ENCODE results near the gene MPP2.

The MPP2 gene

DNA sequence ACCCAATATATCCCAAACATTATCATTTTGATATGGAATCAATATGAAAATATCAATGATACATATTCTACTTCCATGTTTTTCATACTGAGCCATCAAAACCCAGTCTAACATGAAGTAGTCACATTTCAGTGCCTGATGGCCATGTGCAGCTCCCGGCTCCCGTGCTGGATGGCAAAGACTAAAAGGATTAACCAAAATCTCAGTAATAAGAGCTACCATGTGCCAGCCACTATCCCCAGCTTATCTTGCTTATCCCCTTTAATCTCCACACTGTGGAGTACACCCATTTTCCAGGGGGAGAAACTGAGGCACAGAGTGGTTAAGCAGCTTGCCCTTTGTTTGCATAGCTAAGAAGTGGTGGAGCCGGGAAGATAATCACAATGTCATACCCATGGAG, 51.2 kb downstream of the MPP2 start:
- H3K79me2 ChIP-seq (ENCODE audit: control insufficient read depth, low read length): no peaks in the 10 kb centered on the region
- no peaks in the 10 kb centered on the region for H3K4me1 ChIP-seq (ENCODE audit: control insufficient read depth, low read length)
- H3K27me3 ChIP-seq (ENCODE audit: control insufficient read depth, low read length): no peaks in the 10 kb centered on the region
- H3K27ac ChIP-seq (ENCODE audit: low read depth, low read length): no peak overlapping the region
- H3K4me2 ChIP-seq (ENCODE audit: low read length): no peak overlapping the region
- no peaks in the 10 kb centered on the region for H3F3A ChIP-seq (ENCODE audit: control insufficient read depth, insufficient read depth)
- no peak overlapping the region for H3K4me3 ChIP-seq (ENCODE audit: low read length)
- H4K20me1 ChIP-seq (ENCODE audit: control insufficient read depth, insufficient read depth, low read depth, low read length): no peaks in the 10 kb centered on the region
- no peaks in the 10 kb centered on the region for H3K9me2 ChIP-seq (replicated peaks; ENCODE audit: control insufficient read depth, low read length)
- TF ChIP-seq EZH2phosphoT487 (IDR thresholded peaks at IDR 0.05; ENCODE audit: borderline replicate concordance, low read length): no peak
- TF ChIP-seq CTCF (IDR thresholded peaks at IDR 0.05; ENCODE audit: low read depth, low read length, poor library complexity, severe bottlenecking): no peak
- no peaks in the 10 kb centered on the region for H3K36me3 ChIP-seq (ENCODE audit: control insufficient read depth, low read length)
- no peaks in the 10 kb centered on the region for H3K9me3 ChIP-seq (ENCODE audit: control insufficient read depth, insufficient read depth, low read length)

GRCh38 chr17:43855061-43855460, 52.3 kb downstream of the MPP2 start:
- Histone ChIP-seq H3K27me3 (ENCODE audit: control insufficient read depth, low read length) (no peaks in the 10 kb centered on the region), H3K9me3 (ENCODE audit: control insufficient read depth, insufficient read depth, low read length) (no peaks in the 10 kb centered on the region), H3K4me3 (ENCODE audit: low read length) (no peak overlapping the region), H4K20me1 (ENCODE audit: control insufficient read depth, insufficient read depth, low read depth, low read length) (no peaks in the 10 kb centered on the region), H3K27ac (ENCODE audit: low read depth, low read length) (no peak overlapping the region), H3K9me2 (replicated peaks; ENCODE audit: control insufficient read depth, low read length) (no peaks in the 10 kb centered on the region), H3K79me2 (ENCODE audit: control insufficient read depth, low read length) (no peaks in the 10 kb centered on the region), H3K4me1 (ENCODE audit: control insufficient read depth, low read length) (no peaks in the 10 kb centered on the region), H3K4me2 (ENCODE audit: low read length) (no peak overlapping the region), H3K36me3 (ENCODE audit: control insufficient read depth, low read length) (no peaks in the 10 kb centered on the region), H3F3A (ENCODE audit: control insufficient read depth, insufficient read depth) (no peaks in the 10 kb centered on the region)
- TF ChIP-seq CTCF (IDR thresholded peaks at IDR 0.05; ENCODE audit: low read depth, low read length, poor library complexity, severe bottlenecking): no peak

DNA sequence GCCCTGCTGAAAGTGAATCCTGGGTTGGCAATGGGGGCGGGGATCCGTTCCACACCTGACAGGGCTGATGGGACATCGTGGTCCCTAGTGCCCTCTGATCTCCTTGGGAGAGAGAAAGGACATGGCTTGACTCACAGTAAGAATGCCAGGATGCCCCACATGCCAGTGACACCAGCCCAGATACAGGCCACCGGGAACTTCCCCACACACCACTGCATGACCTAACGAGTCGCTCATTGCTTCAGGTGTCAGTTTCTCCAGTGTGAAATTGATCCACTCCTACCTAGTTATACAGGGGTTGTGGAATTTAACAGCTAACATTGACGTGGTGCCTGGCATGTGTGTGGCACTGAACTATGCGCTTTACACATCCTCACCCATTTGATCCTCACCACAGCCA, 52.8 kb downstream of the MPP2 start:
- Histone ChIP-seq H3K9me2 (replicated peaks; ENCODE audit: control insufficient read depth, low read length) (no peaks in the 10 kb centered on the region), H3K4me2 (ENCODE audit: low read length) (no peak overlapping the region), H3K4me1 (ENCODE audit: control insufficient read depth, low read length) (no peaks in the 10 kb centered on the region), H3F3A (ENCODE audit: control insufficient read depth, insufficient read depth) (no peaks in the 10 kb centered on the region), H3K4me3 (ENCODE audit: low read length) (no peak overlapping the region), H3K27me3 (ENCODE audit: control insufficient read depth, low read length) (no peaks in the 10 kb centered on the region), H3K27ac (ENCODE audit: low read depth, low read length) (no peak overlapping the region), H3K9me3 (ENCODE audit: control insufficient read depth, insufficient read depth, low read length) (no peaks in the 10 kb centered on the region), H3K36me3 (ENCODE audit: control insufficient read depth, low read length) (no peaks in the 10 kb centered on the region), H4K20me1 (ENCODE audit: control insufficient read depth, insufficient read depth, low read depth, low read length) (no peaks in the 10 kb centered on the region), H3K79me2 (ENCODE audit: control insufficient read depth, low read length) (no peaks in the 10 kb centered on the region)
- TF ChIP-seq CTCF (IDR thresholded peaks at IDR 0.05; ENCODE audit: low read depth, low read length, poor library complexity, severe bottlenecking) (no peak), EZH2phosphoT487 (IDR thresholded peaks at IDR 0.05; ENCODE audit: borderline replicate concordance, low read length) (no peak)

DNA sequence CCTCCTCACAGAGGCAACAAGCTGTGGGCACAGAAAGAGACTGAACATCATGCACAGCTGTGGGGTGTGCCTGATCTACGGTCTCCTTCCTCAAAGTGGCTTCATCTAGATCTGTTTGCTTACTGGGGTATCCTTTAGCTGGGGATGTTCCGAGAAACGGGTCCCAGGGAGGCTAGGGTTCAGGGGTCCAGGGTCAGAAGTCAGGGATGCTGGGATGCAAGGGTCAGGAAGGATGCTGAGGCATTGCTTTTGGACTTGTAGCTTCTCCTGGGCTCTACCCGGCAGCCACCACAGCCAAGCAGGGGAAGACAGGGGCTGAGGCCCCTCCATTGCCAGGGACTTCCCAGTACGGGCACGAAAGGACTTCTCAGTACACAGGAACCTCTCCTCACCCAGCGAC, 53.8 kb downstream of the MPP2 start:
- H3K4me1 ChIP-seq (ENCODE audit: control insufficient read depth, low read length): no peaks in the 10 kb centered on the region
- no peaks in the 10 kb centered on the region for H4K20me1 ChIP-seq (ENCODE audit: control insufficient read depth, insufficient read depth, low read depth, low read length)
- no peak for TF ChIP-seq CTCF (IDR thresholded peaks at IDR 0.05; ENCODE audit: low read depth, low read length, poor library complexity, severe bottlenecking)
- no peak for TF ChIP-seq EZH2phosphoT487 (IDR thresholded peaks at IDR 0.05; ENCODE audit: borderline replicate concordance, low read length)
- no peaks in the 10 kb centered on the region for H3K79me2 ChIP-seq (ENCODE audit: control insufficient read depth, low read length)
- no peaks in the 10 kb centered on the region for H3F3A ChIP-seq (ENCODE audit: control insufficient read depth, insufficient read depth)
- no peaks in the 10 kb centered on the region for H3K9me3 ChIP-seq (ENCODE audit: control insufficient read depth, insufficient read depth, low read length)
- no peaks in the 10 kb centered on the region for H3K27me3 ChIP-seq (ENCODE audit: control insufficient read depth, low read length)
- H3K9me2 ChIP-seq (replicated peaks; ENCODE audit: control insufficient read depth, low read length): no peaks in the 10 kb centered on the region
- no peak overlapping the region for H3K4me3 ChIP-seq (ENCODE audit: low read length)
- H3K27ac ChIP-seq (ENCODE audit: low read depth, low read length): no peak overlapping the region
- no peak overlapping the region for H3K4me2 ChIP-seq (ENCODE audit: low read length)
- no peaks in the 10 kb centered on the region for H3K36me3 ChIP-seq (ENCODE audit: control insufficient read depth, low read length)
